Common myeloid progenitor, CD34-positive (primary cell): ENCODE results near the gene LAMB2.

Source experiments
- CTCF ChIA-PET: fragments of 350-600 bp; sonication (Branson Sonifier 250); formaldehyde crosslinking; loops from one replicate; lab custom pipeline; 2021; ENCODE audit warnings: antibody characterized with exemption; lab: Charles Lee
- POLR2A ChIA-PET: fragments of 350-600 bp; sonication (Branson Sonifier 250); formaldehyde crosslinking; loops from one replicate; lab custom pipeline; 2021; ENCODE audit warnings: antibody characterized with exemption; lab: Charles Lee
- DNase-seq, 3 donors: peaks; one replicate each; pipeline versions ENCODE4 v3.0.0 to v3.0.0-alpha.2; 2013
- H3K27ac ChIP-seq, 2 experiments: 1 replicate in 1 of 2; 2 replicates in 1 of 2; pipeline ENCODE4 v1.7.0; 2013; ENCODE audit warnings: inconsistent platforms in 2 of 2, low read length in 2 of 2, mild to moderate bottlenecking in 2 of 2, low read depth in 1 of 2, moderate library complexity in 1 of 2; ENCODE audit not compliant: severe bottlenecking in 2 of 2, insufficient read depth in 1 of 2, poor library complexity in 1 of 2
- H3K27me3 ChIP-seq, 5 experiments: replicated peaks in 2 of 5; 1 replicate in 3 of 5; 2 replicates in 2 of 5; pipeline versions ENCODE4 v1.6.1 to v1.7.0; 2013; ENCODE audit warnings: low read length in 4 of 5, mild to moderate bottlenecking in 2 of 5, moderate library complexity in 2 of 5, inconsistent platforms in 1 of 5; ENCODE audit not compliant: insufficient read depth in 5 of 5, control insufficient read depth in 4 of 5
- H3K36me3 ChIP-seq, 4 experiments: 1 replicate in 2 of 4; 2 replicates in 2 of 4; pipeline versions ENCODE4 v1.6.1 to v1.7.0; 2013; ENCODE audit warnings: low read length in 3 of 4, control low read depth in 1 of 4, mild to moderate bottlenecking in 1 of 4; ENCODE audit not compliant: control insufficient read depth in 4 of 4, insufficient read depth in 4 of 4
- H3K4me1 ChIP-seq, 4 experiments: 1 replicate in 3 of 4; 2 replicates in 1 of 4; pipeline versions ENCODE4 v1.6.1 to v1.7.1; 2013; ENCODE audit warnings: low read length in 3 of 4, mild to moderate bottlenecking in 3 of 4, control low read depth in 1 of 4, inconsistent platforms in 1 of 4, moderate library complexity in 1 of 4; ENCODE audit not compliant: control insufficient read depth in 4 of 4, insufficient read depth in 4 of 4; ENCODE audit errors: control extremely low read depth in 1 of 4
- H3K4me3 ChIP-seq, 7 experiments: 1 replicate in 4 of 7; 2 replicates in 3 of 7; pipeline versions ENCODE4 v1.5.1 to v1.7.0; 2013; ENCODE audit warnings: mild to moderate bottlenecking in 7 of 7, low read length in 6 of 7, moderate library complexity in 6 of 7, inconsistent platforms in 2 of 7, low read depth in 2 of 7, control low read depth in 1 of 7; ENCODE audit not compliant: insufficient read depth in 4 of 7, control insufficient read depth in 1 of 7; ENCODE audit errors: extremely low read depth in 1 of 7
- H3K9me3 ChIP-seq, 5 experiments: 1 replicate in 4 of 5; 2 replicates in 1 of 5; pipeline versions ENCODE4 v1.6.1 to v1.7.1; 2013; ENCODE audit warnings: low read length in 4 of 5, mild to moderate bottlenecking in 2 of 5, inconsistent platforms in 1 of 5, low read depth in 1 of 5, moderate library complexity in 1 of 5; ENCODE audit not compliant: control insufficient read depth in 4 of 5, insufficient read depth in 2 of 5; ENCODE audit errors: control extremely low read depth in 1 of 5
- WGBS: methylation state at CpG from one replicate; pipeline ENCODE4 v1.1.5; 2013; ENCODE audit not compliant: insufficient coverage; 5-methylcytosine and 5-hydroxymethylcytosine counted together

LAMB2 gene

DNA sequence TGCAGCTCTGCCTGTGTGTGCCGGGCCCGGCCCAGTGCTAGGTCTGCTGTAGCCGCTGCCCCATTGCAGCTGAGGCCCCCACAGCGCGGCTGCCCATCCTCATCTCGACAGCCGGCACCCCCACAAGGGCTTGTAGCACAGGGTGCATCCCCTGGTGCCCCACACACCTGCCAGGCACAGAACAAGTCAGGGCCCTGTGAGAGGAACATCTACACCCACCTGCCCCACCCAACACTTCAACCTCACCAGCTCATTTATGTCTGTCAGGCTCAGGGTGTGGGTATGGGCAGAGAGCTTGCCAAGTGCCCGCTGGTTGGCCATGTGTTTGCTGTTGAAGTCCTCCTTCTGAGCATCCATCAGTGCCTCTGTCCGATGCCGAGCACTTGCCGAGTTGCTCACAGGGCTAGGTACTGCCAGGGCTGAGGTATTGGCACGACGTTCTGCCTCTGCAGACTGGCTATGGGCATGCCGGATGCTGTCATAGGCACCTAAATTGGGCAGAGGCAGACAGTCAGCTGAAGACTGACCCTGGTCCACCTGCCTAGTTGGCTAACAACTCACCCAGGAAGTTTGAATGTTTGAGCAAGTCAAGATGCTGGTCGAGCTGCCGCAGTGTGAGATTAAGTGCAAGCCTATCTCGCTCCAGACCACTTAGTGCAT lies 9.8 kb downstream of the LAMB2 start:
- Histone ChIP-seq H3K4me3 (no peak overlapping the region), H3K9me3 (no peaks in the 10 kb centered on the region), H3K4me1 (peaks cover 2 to 26% (median 21%) of the 10 kb centered on the region in 4 experiments), H3K27me3 (no peaks in the 10 kb centered on the region), H3K27ac (no peak overlapping the region), H3K36me3 (peaks cover 0 to 33% (median 3%) of the 10 kb centered on the region in 4 experiments)
- ChIA-PET POLR2A (no interaction called here), CTCF (interaction anchor here (1.2 to 5.1 kb wide), 3 partner anchors 9 to 29 kb away, joined by 4 to 35 read pairs (median 6); partner anchors contain the start of genes LAMB2 and QRICH1)
- no peak for DNase-seq
- WGBS = 95% methylated on average over 15 of the region's 17 CpGs

DNA sequence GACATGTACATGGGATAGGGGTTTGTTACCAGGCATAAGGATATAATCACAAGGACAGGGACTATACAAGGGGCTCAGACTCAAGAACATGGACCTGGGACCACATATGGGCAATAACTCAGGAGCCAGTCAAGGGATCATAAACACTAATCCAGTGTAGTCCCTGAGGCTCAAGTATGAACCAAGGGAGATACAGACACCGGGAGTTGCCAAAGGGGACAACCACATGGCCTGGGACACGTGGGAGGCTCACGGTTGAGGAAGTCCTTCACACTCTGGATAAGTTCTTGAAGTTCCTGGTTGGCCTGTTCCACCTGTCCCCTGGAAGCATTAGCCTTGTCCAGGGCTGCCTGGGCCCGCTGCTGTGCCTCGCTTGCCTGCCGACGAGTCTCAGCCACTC lies 10.4 kb downstream of the LAMB2 start:
- no peak for DNase-seq
- H3K27ac ChIP-seq = no peak overlapping the region
- ChIA-PET POLR2A (no interaction called here), CTCF (interaction anchor here (1.8 to 5.1 kb wide), 2 partner anchors 9 to 28 kb away, joined by 6 to 35 read pairs; partner anchors contain the start of genes LAMB2 and QRICH1)
- H3K4me3 ChIP-seq = no peak overlapping the region
- no peaks in the 10 kb centered on the region for H3K9me3 ChIP-seq
- WGBS = 95% methylated on average over 7 of the region's 7 CpGs
- H3K36me3 ChIP-seq = peaks cover 3 to 38% (median 8%) of the 10 kb centered on the region in 4 experiments
- peaks cover 2 to 26% (median 21%) of the 10 kb centered on the region in 4 experiments for H3K4me1 ChIP-seq
- no peaks in the 10 kb centered on the region for H3K27me3 ChIP-seq

DNA sequence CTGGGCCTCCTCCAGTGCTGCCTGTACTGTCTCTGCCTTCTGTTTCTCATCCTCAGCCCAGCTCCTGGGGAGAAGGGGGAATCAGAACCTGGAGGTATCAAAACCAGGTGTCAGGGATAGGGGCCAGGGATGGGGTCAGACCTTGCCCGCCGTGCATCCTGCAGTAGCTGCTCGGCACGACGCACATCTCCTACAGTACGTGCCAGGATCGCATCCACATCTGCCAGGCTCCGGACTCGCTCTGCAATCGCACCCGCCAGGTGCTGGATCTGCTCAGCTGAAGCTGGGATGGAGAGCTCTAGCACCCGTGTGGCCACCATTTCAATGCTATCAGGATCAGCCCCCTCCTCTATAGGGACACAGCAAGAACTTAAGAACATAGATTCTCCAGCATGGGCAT lies 10.8 kb downstream of the LAMB2 start:
- Histone ChIP-seq H3K27me3 (no peaks in the 10 kb centered on the region), H3K4me1 (peaks cover 2 to 26% (median 21%) of the 10 kb centered on the region in 4 experiments), H3K4me3 (no peak overlapping the region), H3K9me3 (no peaks in the 10 kb centered on the region), H3K36me3 (peaks cover 6 to 42% (median 13%) of the 10 kb centered on the region in 4 experiments), H3K27ac (peak overlapping the region in 1 of 2 experiments; percentile 94)
- POLR2A ChIA-PET = no interaction called here
- CTCF ChIA-PET = interaction anchor here (1.5 to 5.1 kb wide), 3 partner anchors 10 to 35 kb away, joined by 4 to 35 read pairs (median 6); partner anchors contain the start of genes LAMB2 and QRICH1
- WGBS = over 99% methylated on average over 12 of the region's 12 CpGs
- no peak for DNase-seq

DNA sequence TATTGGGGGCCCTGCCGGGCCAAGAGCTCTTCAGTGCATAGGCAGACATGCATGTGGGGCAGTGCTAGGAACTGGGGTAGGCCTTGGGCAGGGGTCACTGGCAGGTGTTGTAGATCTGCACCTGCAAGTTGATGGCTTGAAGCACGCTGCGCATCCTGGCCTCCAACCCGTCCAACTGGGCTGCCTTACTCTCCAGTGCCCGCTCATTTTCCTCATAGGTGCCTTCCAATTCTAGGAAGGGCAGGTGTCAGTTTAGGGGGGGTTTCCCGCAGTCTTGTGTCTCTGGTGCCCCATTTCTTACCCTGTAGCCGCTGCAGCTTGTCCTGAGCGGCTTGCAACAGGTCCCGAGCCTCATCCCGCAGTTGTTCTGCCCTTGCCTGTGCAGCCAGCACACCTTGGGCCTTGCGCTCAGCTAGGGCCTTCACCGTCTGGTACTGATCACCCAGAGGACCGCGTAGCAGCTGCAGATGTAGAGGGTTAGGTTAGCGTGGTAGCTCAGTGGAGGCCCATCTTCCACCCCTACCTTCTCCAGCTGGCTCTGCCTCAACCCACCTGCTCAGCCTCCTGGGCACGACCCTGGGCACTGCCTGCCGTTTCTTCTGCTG lies 11.6 kb downstream of the LAMB2 start:
- no peaks in the 10 kb centered on the region for H3K9me3 ChIP-seq
- DNase-seq = no peak
- ChIA-PET CTCF (interaction anchor here (0.9 to 5.1 kb wide), 8 partner anchors 11 to 50 kb away, joined by 3 to 35 read pairs (median 4); partner anchors contain the start of genes KLHDC8B, LAMB2 and QRICH1), POLR2A (interaction anchor here (0.8 to 1.6 kb wide), 4 partner anchors 11 to 202 kb away, joined by 3 to 8 read pairs (median 6); partner anchors contain the start of genes ARIH2 and QRICH1)
- H3K36me3 ChIP-seq = peaks cover 9 to 50% (median 20%) of the 10 kb centered on the region in 4 experiments
- 89% methylated on average over 17 of the region's 17 CpGs for WGBS
- peak overlapping the region in 6 of 7 experiments; percentile 54 to 90 (median 88) for H3K4me3 ChIP-seq
- peaks cover 2 to 26% (median 21%) of the 10 kb centered on the region in 4 experiments for H3K4me1 ChIP-seq
- H3K27ac ChIP-seq = peak overlapping the region; percentile 60 to 94
- no peaks in the 10 kb centered on the region for H3K27me3 ChIP-seq

DNA sequence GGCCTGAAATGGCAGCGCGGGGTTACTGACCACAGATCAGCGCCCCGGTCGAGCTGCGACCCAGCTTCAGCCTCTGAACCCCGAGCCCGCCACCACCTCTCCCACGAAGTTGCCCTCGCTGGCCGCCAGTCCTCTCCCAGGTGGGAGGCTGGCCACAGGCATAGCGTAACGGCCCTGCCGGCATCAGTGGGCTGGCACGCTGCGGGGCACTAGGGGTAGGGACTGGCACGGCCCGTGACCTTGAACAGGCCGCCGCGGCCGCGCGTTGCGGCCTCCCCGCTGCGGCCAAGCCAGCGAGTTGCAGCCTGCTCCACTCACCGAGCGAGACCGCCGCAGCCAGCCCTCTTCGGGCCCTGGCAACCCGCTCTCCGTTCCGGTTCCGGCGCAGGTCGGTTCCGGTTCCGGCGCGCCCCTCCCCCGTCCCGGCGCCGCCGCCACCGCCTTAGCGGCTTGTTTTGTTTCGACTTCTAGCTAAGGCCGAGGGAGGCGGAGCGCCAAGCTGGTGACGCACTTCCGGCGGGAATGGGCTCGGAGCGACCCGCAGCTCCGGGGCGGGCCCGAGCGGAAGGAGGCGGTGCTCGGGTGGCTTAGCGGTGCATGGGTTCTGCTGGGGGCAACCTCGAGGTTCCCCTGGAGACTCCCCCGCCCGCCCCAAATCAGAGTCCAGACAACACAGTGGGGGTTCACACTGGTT lies 12.3 kb downstream of the LAMB2 start, which contains the start of gene USP19:
USP19 (minus strand) TSS at position 386 of the 694 bp plus-strand sequence. CDS start 1,678 bp downstream, outside the sequence.
- ChIA-PET POLR2A (interaction anchor here (0.8 to 1.6 kb wide), 4 partner anchors 12 to 202 kb away, joined by 3 to 8 read pairs (median 6); partner anchors contain the start of genes ARIH2 and QRICH1), CTCF (interaction anchor here (0.9 to 5.1 kb wide), 9 partner anchors 11 to 51 kb away, joined by 3 to 35 read pairs (median 4); partner anchors contain the start of genes KLHDC8B, LAMB2, QARS1 and QRICH1)
- no peaks in the 10 kb centered on the region for H3K9me3 ChIP-seq
- H3K4me1 ChIP-seq = peaks cover 2 to 26% (median 21%) of the 10 kb centered on the region in 4 experiments
- peak within 1 kb of the TSS; percentile 54 to 90 (median 88) for H3K4me3 ChIP-seq
- under 1% methylated on average over 67 of the region's 70 CpGs for WGBS
- H3K27ac ChIP-seq = peak within 1 kb of the TSS; percentile 76 to 94
- DNase-seq = peak; percentile 97
- H3K27me3 ChIP-seq = no peaks in the 10 kb centered on the region
- H3K36me3 ChIP-seq = peaks cover 9 to 57% (median 26%) of the 10 kb centered on the region in 4 experiments

DNA sequence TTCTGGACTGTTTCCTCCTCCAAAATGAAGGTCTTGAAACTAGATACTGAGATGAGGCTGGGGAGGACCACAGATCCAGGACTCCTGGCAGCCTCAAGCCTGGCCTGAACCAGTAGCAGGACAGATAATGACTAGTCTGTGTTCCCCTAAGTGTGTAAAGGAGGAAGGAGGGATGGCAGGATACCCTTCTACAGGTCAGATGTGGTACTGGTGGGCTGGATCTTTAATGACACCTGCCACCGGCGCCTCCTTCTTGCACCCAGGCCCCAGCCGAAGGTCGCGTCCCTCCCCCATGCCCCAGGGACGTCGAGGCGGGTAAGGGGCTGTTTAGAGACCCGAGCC lies 12.8 kb downstream of the LAMB2 start:
- ChIA-PET POLR2A (interaction anchor here (1.0 to 1.6 kb wide), 2 partner anchors 27 to 201 kb away, joined by 6 to 8 read pairs; partner anchors contain the start of genes ARIH2 and QRICH1), CTCF (interaction anchor here (1.0 to 5.1 kb wide), 7 partner anchors 10 to 44 kb away, joined by 3 to 35 read pairs (median 4); partner anchors contain the start of genes LAMB2, QARS1 and QRICH1)
- Histone ChIP-seq H3K4me3 (peak overlapping the region; percentile 54 to 90 (median 88)), H3K9me3 (no peaks in the 10 kb centered on the region), H3K27me3 (no peaks in the 10 kb centered on the region), H3K4me1 (peaks cover 2 to 26% (median 21%) of the 10 kb centered on the region in 4 experiments), H3K36me3 (peaks cover 12 to 61% (median 31%) of the 10 kb centered on the region in 4 experiments), H3K27ac (peak overlapping the region; percentile 76 to 94)
- WGBS = 0% methylated on average over 4 of the region's 9 CpGs
- DNase-seq = peak in 2 of 3 donors; percentile 56 to 65
